ENCODE results near the gene LRIF1.

GRCh38 chr1:110967256-110967655 is 3.5 kb upstream of the LRIF1 start:
- TF ChIP-seq CTCF (conservative IDR thresholded peaks at IDR 0.05; ENCODE audit: low read depth, low read length) (no peak), POLR2A (IDR thresholded peaks at IDR 0.05; ENCODE audit: low read depth, low read length) (no peak), RAD21 (IDR thresholded peaks at IDR 0.05; ENCODE audit: low read length) (no peak), MAZ (IDR thresholded peaks at IDR 0.05; ENCODE audit: borderline replicate concordance, low read depth, low read length) (no peak), CHD1 (IDR thresholded peaks at IDR 0.05; ENCODE audit: low read depth, low read length) (no peak), ELK1 (IDR thresholded peaks at IDR 0.05; ENCODE audit: borderline replicate concordance, low read depth, low read length) (no peak), SMC3 (IDR thresholded peaks at IDR 0.05; ENCODE audit: low read depth, low read length) (no peak), MAFK (IDR thresholded peaks at IDR 0.05; ENCODE audit: low read depth, low read length) (no peak), MXI1 (IDR thresholded peaks at IDR 0.05; ENCODE audit: borderline replicate concordance, low read depth, low read length) (no peak), CEBPB (IDR thresholded peaks at IDR 0.05; ENCODE audit: low read depth, low read length) (no peak)
